NCI-H510A (cell line): ENCODE data around the gene FAM3B.
"Not testable (repeated sequence)": the region's sequence is repeated elsewhere in the genome, so short reads cannot be mapped to it uniquely, and the experiment has no call there.

Experiments used
- DNase-seq: peaks from one replicate; lab custom pipeline; 2025; lab: John Stamatoyannopoulos, UW

The FAM3B gene

GRCh38 chr21:41316200-41317062, at the start of gene FAM3B:
Gene FAM3B (plus strand): TSS chr21:41316801. CDS start chr21:41316880, 79 bp downstream.
- peak; percentile 86 for DNase-seq

GRCh38 chr21:41267346-41267745, 49.3 kb upstream of the FAM3B start:
- DNase-seq: no peak

GRCh38 chr21:41269535-41269934, 47.1 kb upstream of the FAM3B start:
- DNase-seq: no peak

- no peak for DNase-seq
Measured at GRCh38 chr21:41277196-41277595, 39.4 kb upstream of the FAM3B start.

GRCh38 chr21:41277846-41278245, 38.8 kb upstream of the FAM3B start:
- no peak for DNase-seq

- no peak for DNase-seq
Measured at GRCh38 chr21:41280115-41280919, 36.3 kb upstream of the FAM3B start.

GRCh38 chr21:41282412-41282811, 34.2 kb upstream of the FAM3B start:
- DNase-seq: no peak

GRCh38 chr21:41283211-41283818, 33.3 kb upstream of the FAM3B start:
- DNase-seq: peak; percentile 34

GRCh38 chr21:41289431-41289830, 27.2 kb upstream of the FAM3B start:
- no peak for DNase-seq

GRCh38 chr21:41290106-41290799, 26.3 kb upstream of the FAM3B start:
- no peak for DNase-seq

- peak; percentile 64 for DNase-seq
Measured at GRCh38 chr21:41294548-41295231, 21.9 kb upstream of the FAM3B start.

GRCh38 chr21:41295721-41296254, 20.8 kb upstream of the FAM3B start:
- DNase-seq: no peak

GRCh38 chr21:41302976-41303375, 13.6 kb upstream of the FAM3B start:
- no peak for DNase-seq

GRCh38 chr21:41304068-41304720, 12.4 kb upstream of the FAM3B start:
- DNase-seq: no peak

GRCh38 chr21:41307219-41307618, 9.4 kb upstream of the FAM3B start:
- DNase-seq: no peak

GRCh38 chr21:41313285-41314164, 3.1 kb upstream of the FAM3B start:
- not testable (repeated sequence) for DNase-seq

GRCh38 chr21:41315726-41316125, 875 bp upstream of the FAM3B start:
- DNase-seq: no peak

GRCh38 chr21:41317063-41317392, 427 bp downstream of the FAM3B start:
- DNase-seq: no peak

GRCh38 chr21:41317458-41317857, 857 bp downstream of the FAM3B start:
- DNase-seq: peak; percentile 46

- DNase-seq: peak; percentile 73
Measured at GRCh38 chr21:41318218-41318617, 1.6 kb downstream of the FAM3B start.
